Activated CD8-positive, alpha-beta memory T cell treated with anti-CD3 and anti-CD28 coated beads, Interleukin-2, amount 50 U/mL, for 4 hours (primary cell): Measurements from ENCODE around the gene CDX2.

ENCODE experiments used
- DNase-seq: peaks from one replicate; pipeline ENCODE4 v3.0.0-alpha.2; 2020

Gene CDX2

DNA sequence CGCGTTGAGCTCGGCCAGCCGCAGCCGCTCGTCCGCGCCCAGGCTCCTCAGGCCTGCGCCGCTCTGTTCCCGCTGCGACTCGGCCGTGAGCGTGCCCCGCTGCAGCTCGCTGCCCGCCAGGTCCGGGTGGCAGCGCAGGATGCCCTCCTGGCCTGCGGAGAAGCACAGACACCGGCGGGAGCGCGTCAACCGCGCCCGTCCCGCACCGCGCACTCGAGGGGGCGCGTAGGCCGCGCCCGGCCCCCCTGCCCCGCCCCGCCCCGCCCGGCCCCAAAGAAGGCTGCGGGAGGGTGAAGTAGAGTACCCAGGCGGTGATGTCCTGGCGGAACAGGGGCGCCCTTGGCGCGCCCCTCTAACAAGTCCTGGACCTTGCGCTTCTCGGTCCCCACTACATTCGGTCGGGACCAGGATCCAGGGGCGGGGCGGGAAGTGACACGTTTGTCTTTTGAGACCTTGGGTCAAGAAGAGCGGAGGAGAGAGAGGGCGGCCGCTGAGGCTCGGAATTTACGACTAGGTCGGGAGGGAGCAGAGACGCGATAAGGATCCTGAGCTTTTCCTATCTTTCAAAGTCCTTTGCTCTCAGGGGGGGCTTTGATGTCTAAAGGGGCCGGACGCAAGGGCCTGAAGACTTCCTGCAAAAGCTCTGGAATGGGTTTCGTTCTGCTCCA lies 9.3 kb upstream of the CDX2 start:
- DNase-seq = no peak

DNA sequence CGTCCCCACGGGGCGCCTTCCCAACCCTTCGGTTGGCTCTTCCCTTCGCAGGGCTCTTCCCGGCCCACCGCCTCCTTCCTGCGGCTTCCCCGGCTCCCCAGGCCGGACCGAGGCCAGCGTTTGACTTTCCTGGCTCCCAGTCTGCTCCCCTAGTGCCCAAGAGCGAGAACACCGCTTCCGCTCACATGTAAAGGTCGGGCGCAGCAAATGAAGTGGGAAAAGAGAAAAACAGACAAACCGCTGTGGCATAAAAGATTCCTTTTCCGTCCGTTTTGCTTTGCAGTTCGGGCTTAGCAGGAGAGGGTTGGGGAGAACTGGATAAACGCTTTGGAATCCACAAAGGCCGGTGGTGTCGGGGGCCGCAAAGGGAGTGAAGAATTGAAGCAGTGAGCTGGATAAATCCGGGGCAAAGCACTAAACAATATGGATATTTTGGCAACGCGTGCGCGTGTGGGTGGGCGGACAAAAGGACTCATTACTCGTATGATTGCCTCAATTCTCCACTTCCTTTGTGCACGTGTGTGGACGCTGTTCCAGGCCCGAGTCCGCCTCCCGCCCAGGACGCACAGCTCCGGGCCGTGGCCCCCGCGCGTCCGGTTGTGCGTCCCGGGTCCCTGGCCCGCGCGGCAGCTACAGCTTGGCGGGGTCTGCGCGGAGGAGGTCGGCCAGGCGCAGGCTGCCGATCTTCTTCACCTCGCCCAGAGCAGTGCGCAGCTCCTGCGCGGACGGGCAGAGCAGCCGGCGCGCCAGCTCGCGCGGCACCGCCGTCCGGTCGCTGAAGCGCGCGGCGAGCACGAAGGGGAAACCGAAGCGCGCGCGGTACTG lies 8.6 kb upstream of the CDX2 start:
- no peak for DNase-seq

DNA sequence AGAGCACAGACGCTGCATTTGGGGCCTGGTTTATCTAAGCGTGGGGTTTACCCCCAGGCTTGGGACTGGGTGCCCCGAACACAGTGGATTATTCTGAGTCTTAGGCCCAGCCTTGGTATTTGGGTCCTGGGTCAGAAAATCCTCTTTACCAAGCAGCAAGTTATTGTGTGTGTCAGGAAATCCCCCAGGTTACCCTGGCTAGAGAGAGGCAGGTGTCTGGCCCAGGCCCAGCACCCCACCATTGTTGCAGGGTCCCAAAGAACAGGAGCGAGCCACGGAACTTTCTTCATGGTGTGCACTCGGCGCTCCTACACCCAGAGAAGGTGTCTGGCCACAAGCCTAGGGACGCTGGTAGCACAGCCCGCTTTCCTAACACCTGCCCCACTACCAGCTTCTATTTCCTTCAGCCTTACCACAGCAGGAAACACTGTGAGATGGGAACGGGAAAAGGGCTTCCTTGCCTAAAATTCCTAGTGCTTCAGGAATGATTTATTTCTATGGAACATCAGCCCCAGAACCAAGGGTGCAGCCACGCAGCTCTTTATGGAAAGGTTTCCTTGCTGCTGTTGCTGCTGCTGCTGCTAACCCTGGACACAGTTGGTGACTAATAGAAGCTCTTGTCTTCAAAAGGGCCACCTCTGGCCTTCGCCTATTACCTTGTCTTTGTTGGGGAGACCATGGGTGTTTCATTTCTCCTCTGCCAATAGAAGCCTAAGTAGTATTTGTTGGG lies 7.4 kb upstream of the CDX2 start:
- DNase-seq = no peak

DNA sequence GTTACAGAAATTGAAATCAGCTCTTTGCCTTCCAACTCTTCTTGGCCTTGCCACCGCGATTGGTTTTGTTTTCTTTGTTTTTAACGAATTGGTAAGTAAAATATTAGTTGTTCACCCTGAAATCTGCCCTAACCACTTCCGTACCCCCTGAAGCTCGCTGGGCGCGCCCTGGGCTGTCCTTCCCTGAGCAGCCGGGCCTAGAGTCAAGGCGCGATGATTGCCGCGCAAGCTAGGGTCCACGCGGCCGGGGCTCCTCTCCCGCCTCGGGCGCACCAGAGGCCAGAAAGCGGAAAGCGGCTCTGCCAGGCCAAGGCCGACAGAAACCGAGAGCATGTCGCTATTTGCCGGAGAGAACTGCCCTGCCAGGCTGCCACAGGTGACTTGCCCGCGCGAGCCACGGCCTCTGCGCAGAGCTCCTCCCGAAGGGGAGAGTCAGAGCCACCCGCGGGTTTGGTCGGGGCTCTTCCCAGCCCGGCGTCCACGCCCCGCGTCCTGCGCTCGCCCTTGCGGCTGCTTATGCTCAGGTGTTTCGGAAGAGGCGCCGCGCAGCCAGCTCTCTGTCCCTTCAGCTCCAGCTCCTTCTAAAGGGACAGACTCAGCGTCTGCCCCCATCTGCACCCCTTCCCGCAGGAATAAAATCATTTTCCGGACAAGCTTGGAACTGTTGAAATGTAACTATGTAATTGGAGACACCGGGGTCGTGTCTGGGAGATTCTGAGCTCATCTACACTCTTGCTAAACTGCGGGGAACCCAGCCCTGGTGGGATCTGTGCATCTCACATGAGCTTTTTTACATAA lies 6.6 kb upstream of the CDX2 start:
- no peak for DNase-seq

DNA sequence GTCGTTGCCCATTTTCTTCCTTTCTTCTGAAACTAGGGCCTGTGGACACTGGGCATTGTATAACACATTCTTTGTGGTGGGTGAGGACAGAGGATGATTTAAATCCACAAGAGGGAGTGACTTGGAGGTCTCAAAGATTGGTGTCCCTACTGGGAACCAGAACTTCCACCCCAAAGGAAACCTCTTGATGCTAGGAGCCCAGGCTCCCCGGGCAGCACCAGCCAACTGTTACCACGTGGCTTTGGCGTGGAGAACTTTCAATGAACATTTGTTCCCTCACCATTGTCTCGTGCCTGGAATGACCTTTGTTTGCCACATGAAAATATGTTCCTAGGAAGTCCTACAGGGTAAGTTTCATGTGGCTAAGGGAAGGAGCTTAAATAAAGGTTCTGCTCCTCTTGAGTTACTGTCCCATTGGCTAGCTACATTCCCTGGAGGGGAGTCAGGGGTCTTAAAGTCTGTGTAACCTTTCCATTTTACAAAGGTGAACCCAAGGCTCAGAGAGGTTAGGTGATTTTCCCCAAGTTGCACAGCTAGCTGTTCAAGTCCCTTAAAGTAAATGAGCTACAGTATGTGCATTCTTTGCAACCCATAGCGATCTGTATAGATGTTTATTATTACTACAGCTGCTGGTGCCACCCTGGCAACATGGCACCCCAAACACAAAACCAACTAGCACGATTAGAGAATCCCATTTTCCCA lies 5.0 kb upstream of the CDX2 start:
- DNase-seq = no peak

DNA sequence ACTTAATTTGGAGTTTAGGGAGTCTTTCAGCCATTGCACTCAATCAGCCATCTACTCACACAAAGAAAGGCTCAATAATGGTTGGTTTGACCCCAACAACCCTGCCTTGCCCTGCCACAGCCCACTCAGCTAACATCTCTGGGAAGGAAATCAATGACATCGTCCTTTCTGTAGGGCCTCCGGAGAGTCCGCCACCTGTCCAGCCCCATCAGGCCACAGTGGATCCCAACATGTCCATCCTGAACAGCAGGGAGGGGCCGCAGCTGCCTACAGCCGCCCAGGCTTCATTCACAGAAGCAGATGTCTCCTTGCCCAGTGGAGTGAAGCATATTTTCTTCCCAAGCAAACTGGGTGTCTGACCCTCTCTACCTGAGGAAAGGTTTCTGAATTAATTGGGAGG lies 4.2 kb upstream of the CDX2 start:
- DNase-seq = no peak

DNA sequence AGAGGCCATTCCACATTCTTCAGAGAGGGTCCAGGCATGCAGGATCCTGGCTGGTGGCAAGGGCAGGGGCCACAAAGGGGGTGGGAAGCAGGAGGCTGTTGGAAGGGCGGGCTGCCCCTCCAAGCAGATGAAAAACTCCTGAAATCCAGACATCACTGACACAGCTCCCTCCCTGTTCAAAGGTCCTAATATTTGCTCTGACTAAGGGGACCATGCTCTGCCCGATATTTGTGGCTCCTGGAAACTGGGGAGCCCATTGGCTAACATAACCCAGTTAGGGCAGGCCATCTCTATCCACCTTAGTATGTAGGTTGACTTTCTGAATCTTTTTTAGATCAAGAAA lies 3.3 kb upstream of the CDX2 start:
- DNase-seq = no peak

DNA sequence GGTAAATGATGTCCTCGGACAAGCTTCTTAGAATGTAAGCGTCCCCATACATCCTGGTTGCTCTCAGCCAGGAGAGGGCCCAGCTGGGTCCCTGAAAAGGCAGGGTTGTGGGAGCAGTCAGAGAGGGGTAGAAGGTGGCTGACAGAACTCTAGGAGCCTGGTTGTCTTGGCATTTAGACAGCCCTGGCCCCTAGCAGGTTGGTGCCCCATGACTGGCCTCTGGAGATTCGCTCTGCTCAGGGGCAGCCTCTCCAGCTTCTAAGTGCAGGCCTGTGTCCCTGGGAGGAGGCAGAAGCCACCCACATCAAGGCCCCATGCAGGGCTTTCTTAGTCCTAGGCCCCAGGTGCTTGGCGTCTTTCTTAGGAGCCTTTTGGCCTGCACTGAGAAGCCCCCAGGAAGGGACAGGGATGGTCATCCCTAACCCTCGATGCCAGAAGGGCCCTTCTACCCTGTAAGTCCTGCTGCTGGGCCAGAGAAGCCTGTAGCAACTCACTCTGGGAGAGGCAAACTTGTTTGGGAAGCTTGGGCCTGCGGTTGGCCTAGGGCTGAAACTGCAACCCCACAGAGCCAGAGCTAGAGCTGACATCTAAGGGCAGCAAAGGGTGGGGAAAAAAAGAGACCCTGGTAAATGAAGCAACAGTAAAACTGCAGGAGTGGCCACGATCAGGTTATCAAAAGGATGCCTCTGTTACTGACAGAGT lies 2.8 kb upstream of the CDX2 start:
- no peak for DNase-seq

DNA sequence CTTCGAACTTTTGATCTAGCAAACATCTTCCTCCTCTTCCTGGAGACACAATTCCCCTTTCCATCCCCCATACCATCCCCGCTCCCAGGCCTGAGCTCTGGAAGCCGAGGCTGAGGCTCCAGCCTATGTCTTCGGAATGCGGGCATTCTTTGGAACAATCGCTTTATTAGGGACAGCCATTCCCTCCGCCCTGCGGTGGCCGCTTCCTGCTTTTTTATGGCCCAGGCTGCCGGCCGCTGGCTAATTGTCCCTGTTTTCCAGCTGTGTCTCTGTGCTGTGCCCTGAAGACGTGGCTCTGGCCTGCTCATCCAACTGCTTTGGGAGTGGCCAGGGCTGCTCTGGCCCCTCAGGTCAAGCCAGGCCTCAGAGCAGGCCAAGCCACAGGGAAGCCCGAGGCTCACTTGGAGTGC lies 2.1 kb upstream of the CDX2 start:
- no peak for DNase-seq

DNA sequence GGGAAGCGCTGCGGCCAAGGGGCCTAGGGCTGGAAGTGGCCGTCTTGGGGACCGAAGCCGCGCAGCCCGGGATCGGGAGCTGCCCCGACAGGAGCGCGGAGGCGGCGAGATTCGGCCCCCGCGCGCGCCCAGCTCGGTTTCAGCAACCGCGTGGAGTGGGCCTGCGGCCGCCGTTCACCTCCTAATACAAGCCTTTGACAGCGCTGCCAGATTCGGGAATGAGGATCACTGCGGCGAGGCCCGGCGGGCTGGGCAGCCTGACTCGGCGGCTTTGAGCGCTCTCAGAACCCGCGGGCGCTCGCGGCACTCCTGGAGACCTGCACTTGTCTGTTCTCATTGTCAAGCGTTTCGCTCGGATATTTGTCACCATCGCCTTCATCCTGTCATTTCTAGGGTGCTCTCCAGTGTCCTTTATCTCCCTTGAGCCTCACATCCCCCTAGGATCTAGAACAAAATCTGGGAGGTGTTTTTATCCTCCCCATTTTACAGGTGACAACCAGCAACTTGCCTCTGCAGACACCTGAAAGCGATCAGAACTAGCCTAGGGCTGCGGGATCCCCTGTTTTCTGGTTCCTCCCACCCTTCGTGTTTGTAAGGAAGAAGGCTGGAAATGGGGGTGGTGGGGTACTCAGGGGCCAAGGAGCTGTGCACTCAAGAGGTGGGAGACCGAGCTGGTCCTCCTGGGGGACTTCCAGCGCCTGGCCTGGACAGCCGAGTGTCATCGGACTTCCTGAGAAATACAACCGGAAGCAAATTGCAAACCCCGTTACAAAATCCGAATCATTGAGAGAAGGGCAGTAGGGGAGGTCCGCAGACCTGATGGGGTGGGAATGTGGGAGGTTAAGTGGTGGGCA lies 1.5 kb upstream of the CDX2 start:
- DNase-seq = no peak

DNA sequence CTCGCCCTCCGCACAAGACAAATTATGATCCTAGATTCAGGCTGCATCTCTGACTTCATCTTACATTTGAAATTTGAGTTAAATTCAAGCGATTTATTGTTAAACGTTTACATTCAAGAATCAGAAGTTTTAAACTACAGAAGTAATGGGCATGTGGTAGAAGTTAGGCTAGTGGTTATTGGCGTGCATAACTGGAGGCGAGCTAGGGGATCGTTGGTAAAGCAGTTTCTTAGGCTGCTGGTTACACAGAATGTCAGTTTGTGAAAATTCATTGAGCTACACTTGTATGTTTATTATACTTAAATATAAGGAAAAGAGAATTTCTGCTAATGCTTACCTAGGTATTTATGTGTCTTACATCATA lies 733 bp upstream of the CDX2 start:
- no peak for DNase-seq

DNA sequence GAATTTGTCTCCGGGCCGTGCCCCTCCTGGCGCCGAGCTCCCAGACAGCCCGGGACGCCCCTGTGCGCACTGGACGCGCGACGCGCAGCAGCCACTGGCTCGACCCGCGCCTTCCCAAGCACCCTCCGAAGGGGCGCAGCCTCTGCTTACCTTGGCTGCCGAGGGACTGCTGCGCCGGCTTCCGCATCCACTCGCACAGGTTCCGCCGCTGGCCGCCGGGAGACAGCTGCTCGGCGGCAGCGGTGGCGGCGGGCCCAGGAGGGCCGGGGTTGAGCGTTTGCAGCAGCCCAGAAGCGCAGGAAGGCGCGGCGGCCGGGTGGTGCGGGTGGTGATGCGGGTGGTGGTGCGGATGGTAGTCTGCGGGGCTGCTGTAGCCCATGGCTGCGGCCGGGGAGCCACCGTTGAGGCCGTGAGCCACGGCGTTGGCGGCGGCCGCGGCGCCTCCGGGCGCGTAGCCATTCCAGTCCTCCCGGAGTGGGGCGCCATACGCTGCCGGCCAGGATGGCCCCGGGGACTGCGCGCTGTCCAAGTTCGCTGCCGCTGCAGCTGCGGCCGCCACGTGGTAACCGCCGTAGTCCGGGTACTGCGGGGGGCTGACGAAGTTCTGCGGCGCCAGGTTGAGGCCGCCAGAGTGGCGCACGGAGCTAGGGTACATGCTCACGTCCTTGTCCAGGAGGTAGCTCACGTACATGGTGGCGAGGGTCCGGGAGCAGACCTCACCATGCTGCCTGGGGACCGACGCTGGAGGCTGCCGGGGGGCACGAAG lies 616 bp downstream of the CDX2 start:
- DNase-seq = no peak

DNA sequence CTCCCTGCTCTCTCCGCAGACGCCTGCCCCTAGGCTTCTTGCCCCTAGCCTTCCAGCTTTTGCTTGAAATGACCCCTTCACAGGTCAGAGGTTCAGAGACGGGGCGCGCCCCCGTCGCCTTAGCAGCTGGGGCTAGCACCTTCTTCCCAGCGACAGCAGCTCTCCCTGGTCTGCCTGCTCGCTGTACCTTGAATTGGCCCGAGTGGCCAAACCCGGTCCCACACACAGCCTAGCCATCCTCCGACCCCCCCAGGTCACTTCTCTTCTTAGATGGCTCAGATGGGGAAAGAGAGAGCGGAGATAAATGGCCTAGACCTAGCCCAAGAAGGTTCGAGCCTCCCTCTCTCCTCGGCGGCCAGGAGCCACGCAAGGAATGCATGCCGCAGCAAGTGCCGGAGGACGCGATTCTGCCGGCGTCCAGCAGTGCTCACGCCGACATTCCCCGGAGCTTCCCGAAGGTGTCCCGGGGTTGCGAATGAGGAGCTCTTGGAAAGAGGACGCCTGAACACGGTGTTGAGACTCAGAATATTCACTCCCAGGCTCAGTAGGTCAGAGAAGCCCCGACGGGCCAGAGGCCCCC lies 1.3 kb downstream of the CDX2 start:
- no peak for DNase-seq

DNA sequence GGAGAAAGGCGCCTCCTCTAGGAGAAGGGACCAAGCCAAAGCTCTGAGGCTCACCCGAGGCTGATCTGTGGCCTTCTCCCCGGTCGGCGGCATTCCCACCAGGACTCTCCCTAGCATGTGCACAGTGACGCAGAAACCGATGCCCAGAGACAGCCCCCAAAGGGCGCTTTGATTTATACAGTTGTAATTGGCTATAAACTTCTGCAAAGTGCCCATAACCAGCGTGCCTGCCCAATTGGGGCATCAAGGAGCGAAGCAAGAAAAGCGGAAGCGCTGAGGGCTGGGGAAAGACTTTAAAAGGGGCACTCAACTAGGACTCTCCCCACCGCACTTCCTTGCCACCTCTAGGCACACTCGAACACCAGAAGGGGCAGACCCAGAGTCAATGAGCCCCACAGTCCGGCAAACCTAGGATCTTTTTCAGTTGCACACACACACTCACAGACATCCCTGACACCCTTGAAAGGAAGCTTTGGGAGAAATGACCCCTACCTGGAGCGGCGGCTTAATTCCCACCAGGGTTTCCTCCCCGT lies 1.8 kb downstream of the CDX2 start:
- DNase-seq = no peak

DNA sequence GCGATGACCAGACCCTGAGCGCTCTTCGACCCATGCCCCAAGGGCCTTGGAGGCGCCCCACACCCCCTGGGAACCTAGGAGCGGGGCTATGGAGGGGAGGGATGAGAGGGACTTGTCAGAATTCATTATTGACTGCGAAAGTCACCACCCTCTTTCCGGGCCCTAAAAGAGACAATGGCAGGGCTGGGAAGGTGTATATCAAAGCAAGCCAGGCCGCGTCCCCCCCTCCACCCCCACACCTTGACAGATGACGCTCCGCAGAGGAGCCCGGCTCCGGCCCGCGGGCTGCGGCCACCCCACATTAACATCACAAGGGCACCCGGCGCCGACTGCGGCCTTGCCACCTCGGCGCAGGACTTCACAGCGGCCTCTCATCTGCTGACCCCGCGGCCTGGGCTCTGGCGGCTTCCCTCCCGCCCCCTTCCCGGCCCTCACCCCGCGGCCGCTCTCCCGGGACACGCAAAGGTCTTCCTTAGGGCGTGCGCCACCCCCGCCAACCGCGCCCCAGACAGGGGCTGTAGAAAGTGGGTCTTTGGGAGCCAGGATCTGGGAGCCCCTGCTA lies 2.4 kb downstream of the CDX2 start:
- no peak for DNase-seq

DNA sequence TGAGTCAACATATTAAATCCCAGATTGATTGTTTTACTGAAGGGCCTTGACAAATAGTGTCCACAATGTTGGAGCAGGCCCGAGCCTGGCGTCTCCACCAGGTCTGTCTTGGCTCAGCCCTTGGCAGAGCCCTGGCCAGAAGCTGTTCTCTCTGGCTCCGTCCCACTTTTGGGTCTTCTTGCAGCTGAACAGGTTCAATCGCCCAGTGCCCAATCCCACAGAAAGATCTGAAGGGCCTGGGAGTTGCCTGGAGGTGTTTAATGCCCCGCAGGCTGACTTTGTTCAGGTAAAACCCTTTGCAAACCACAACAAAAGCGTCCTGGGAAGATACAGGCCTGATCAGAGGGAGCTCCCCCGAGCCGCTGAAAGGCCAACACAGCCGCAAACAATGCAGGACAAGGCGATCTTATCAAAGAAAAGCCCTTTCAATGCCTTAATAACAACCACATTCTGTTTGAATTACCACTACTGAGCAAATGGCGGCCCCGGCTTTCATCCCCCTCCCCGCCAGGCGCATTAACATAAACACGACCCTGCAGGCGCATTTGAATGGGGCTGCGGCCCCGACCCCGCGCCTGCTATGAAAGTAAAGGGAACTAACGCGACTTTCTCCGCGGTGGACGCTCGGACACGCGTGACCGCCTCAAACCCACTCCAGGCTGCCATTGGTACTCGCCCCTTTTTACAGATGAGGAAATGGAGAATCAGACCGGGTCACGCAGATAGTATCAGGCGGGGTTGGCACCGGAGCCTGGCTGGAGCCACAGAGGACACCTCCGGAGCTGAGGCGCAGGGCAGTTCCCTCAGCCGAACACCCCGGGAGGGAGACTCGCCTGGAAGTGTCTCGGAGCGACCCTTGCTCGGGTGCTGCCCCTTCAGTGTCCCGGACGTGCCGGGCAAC lies 3.1 kb downstream of the CDX2 start:
- DNase-seq = no peak

DNA sequence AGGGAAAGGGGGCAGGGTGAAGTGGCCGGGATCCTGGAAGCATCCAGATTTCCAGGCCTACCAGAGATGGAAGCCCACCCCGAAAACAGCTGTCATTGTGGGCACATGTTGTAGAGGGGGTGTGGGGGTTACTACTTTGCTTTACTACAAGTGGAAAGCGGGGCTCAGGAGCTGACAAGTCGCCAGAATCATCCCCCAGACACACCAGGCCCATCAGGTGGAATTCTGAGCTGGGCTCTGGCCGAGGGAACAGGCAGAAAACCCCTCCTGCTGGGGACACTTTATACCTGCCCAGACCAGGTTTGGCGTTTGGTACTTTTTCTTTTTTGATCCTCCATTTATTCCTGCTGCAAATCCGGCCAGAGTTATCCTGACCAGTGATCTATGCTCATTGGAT lies 3.8 kb downstream of the CDX2 start:
- no peak for DNase-seq

DNA sequence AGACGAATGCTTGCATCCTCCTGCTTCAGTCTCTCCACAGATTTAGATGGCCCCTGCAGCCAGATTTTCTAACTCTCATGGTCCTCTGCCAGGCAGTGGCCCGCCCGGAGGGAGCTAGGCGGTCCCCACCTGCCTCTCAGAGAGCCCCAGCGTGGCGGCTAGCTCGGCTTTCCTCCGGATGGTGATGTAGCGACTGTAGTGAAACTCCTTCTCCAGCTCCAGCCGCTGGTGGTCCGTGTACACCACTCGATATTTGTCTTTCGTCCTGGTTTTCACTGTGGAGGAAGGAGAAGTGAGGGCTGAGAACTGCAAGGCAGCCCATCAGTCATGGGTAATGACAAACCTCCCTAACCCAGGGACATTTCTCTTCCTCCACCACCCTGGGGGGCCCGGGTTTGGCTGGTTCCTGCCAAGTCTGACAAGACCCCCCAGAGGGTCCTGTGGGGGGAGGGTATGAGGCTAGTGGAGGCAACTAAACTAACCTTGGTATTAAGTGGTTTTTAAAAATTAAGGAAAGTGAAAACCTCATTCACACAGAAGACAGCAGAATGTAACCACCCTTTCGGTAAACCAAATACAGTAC lies 4.3 kb downstream of the CDX2 start:
- no peak for DNase-seq
